C4-2B (cell line): ENCODE results near the gene RAB5A.

Experiments
- ZFX ChIP-seq: fragments of 450-650 bp; IDR thresholded peaks from 2 replicates; pipeline ENCODE4 v1.6.1; 2017
- TF ChIP-seq, protein P1 (sequence below): fragments of 450-650 bp; conservative IDR thresholded peaks from 2 replicates; pipeline ENCODE4 v1.5.1; 2017; ENCODE audit warnings: mild to moderate bottlenecking

DNA sequence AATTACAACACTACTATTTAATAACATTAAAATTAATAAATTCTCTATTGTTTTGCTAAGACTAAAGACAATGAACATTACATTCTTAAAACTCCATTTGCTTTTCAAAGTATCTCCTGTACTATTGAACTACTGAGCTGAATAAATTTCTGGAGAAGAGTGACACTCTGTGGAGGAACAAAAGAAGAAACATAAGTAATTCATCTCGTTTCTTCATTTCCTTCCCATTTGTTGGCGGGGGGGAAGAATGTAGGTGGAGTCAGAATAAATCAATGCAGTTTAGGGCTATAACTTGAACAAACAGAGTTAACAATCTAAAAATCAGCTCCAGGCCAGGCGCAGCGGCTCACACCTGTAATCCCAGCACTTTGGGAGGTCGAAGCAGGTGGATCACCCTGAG, 45.6 kb upstream of the RAB5A start:
- TF ChIP-seq, protein P1, sequence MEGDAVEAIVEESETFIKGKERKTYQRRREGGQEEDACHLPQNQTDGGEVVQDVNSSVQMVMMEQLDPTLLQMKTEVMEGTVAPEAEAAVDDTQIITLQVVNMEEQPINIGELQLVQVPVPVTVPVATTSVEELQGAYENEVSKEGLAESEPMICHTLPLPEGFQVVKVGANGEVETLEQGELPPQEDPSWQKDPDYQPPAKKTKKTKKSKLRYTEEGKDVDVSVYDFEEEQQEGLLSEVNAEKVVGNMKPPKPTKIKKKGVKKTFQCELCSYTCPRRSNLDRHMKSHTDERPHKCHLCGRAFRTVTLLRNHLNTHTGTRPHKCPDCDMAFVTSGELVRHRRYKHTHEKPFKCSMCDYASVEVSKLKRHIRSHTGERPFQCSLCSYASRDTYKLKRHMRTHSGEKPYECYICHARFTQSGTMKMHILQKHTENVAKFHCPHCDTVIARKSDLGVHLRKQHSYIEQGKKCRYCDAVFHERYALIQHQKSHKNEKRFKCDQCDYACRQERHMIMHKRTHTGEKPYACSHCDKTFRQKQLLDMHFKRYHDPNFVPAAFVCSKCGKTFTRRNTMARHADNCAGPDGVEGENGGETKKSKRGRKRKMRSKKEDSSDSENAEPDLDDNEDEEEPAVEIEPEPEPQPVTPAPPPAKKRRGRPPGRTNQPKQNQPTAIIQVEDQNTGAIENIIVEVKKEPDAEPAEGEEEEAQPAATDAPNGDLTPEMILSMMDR = no peak
- no peak for TF ChIP-seq ZFX
